Neural cell (in vitro differentiated cells): Measurements from ENCODE around the gene FRMD4A. TPM values are rescaled to one million over a fixed set of nuclear protein-coding genes. Genes with fewer than 3 reads are reported as not detected.

Experiments used
- H2AFZ ChIP-seq: fragments of 200-600, 300-800 bp; sonication (generic), shearing (Covaris generic); 2 replicates; pipeline ENCODE4 v1.6.0; 2014; ENCODE audit warnings: low read depth, mild to moderate bottlenecking, antibody characterized with exemption, low read length, moderate library complexity
- H3F3A ChIP-seq: fragments of 200-600 bp; shearing (Covaris generic); 2 replicates; pipeline ENCODE4 v1.6.1; 2016; ENCODE audit warnings: mild to moderate bottlenecking, moderate library complexity, mixed read lengths, antibody characterized with exemption, low read length; ENCODE audit not compliant: insufficient read depth, poor library complexity, severe bottlenecking
- H3K27ac ChIP-seq: fragments of 200-600, 300-800 bp; sonication (generic), shearing (Covaris generic); 2 replicates; pipeline ENCODE4 v1.5.1; 2014; ENCODE audit warnings: mild to moderate bottlenecking, low read length, moderate library complexity
- H3K27me3 ChIP-seq: fragments of 300-800, 200-600 bp; sonication (generic), shearing (Covaris generic); 2 replicates; pipeline ENCODE4 v1.6.0; 2014; ENCODE audit warnings: mild to moderate bottlenecking, low read depth, low read length, moderate library complexity; ENCODE audit not compliant: insufficient read depth
- H3K36me3 ChIP-seq: fragments of 300-800, 200-600 bp; sonication (generic), shearing (Covaris generic); 2 replicates; pipeline ENCODE4 v1.5.1; 2014; ENCODE audit warnings: mild to moderate bottlenecking, antibody characterized with exemption, low read length, moderate library complexity; ENCODE audit not compliant: insufficient read depth
- H3K4me2 ChIP-seq: fragments of 300-800, 200-600 bp; sonication (generic), shearing (Covaris generic); 2 replicates; pipeline ENCODE4 v1.6.0; 2014; ENCODE audit warnings: mild to moderate bottlenecking, low read length
- H3K4me3 ChIP-seq: fragments of 300-800, 200-600 bp; sonication (generic), shearing (Covaris generic); 2 replicates; pipeline ENCODE4 v1.5.1; 2014; ENCODE audit warnings: mild to moderate bottlenecking, low read length, moderate library complexity
- H3K79me2 ChIP-seq: fragments of 200-600 bp; shearing (Covaris generic); replicated peaks from 2 replicates; pipeline ENCODE4 v1.6.0; 2014; ENCODE audit warnings: mild to moderate bottlenecking, low read length, moderate library complexity; ENCODE audit not compliant: insufficient read depth
- H3K9ac ChIP-seq: fragments of 300-800, 200-600 bp; sonication (generic), shearing (Covaris generic); 2 replicates; pipeline ENCODE4 v1.6.1; 2016; ENCODE audit warnings: mild to moderate bottlenecking, low read length, mixed read lengths
- H3K9me2 ChIP-seq: fragments of 200-600 bp; shearing (Covaris generic); 2 replicates; pipeline ENCODE4 v1.6.1; 2016; ENCODE audit warnings: mild to moderate bottlenecking, low read length, mixed read lengths; ENCODE audit not compliant: insufficient read depth
- H3K9me3 ChIP-seq: fragments of 200-600, 300-800 bp; sonication (generic), shearing (Covaris generic); 2 replicates; pipeline ENCODE4 v1.6.1; 2016; ENCODE audit warnings: mild to moderate bottlenecking, mixed run types, low read length, moderate library complexity, mixed read lengths
- H4K20me1 ChIP-seq: fragments of 200-600 bp; shearing (Covaris generic); 2 replicates; pipeline ENCODE4 v1.6.1; 2016; ENCODE audit warnings: mild to moderate bottlenecking, mixed run types; ENCODE audit not compliant: insufficient read depth
- EP300 ChIP-seq: fragments of 450-650 bp; conservative IDR thresholded peaks from 2 replicates; pipeline ENCODE4 v1.6.1; 2014; ENCODE audit warnings: antibody characterized with exemption, mild to moderate bottlenecking, moderate library complexity; ENCODE audit not compliant: poor library complexity, severe bottlenecking
- EZH2 ChIP-seq: fragments of 200-600, 300-800 bp; shearing (Covaris generic), sonication (generic); IDR thresholded peaks from 2 replicates; pipeline ENCODE4 v1.6.1; 2014; ENCODE audit warnings: antibody characterized with exemption, low read length, borderline replicate concordance, mild to moderate bottlenecking; ENCODE audit not compliant: insufficient read depth, poor library complexity, severe bottlenecking
- MXI1 ChIP-seq: fragments of 450-650 bp; conservative IDR thresholded peaks from 2 replicates; pipeline ENCODE4 v1.6.1; 2014; ENCODE audit warnings: antibody characterized with exemption, mild to moderate bottlenecking; ENCODE audit not compliant: poor library complexity, severe bottlenecking
- POLR2AphosphoS5 ChIP-seq: IDR thresholded peaks from 2 replicates; pipeline ENCODE4 v1.6.1; 2012
- RAD21 ChIP-seq: fragments of 450-650 bp; conservative IDR thresholded peaks from 2 replicates; pipeline ENCODE4 v1.6.1; 2014; ENCODE audit warnings: antibody characterized with exemption, mild to moderate bottlenecking, moderate library complexity
- SMC3 ChIP-seq: fragments of 450-650 bp; conservative IDR thresholded peaks from 2 replicates; pipeline ENCODE4 v1.6.1; 2014; ENCODE audit warnings: antibody characterized with exemption, mild to moderate bottlenecking, moderate library complexity; ENCODE audit not compliant: poor library complexity
- TAF1 ChIP-seq: IDR thresholded peaks from 2 replicates; pipeline ENCODE4 v1.6.1; 2012; ENCODE audit warnings: low read depth
- polyA plus RNA-seq: library from polyadenylated mRNA; depleted of rRNA; stranded (reverse); fragments of >200 nt; gene quantifications from 2 replicates; pipeline ENCODE4 v1.2.3, GENCODE V29; 2014
- TF ChIP-seq, protein P1 (sequence below): IDR thresholded peaks from 2 replicates; pipeline ENCODE4 v1.6.1; 2012; ENCODE audit warnings: borderline replicate concordance
- TF ChIP-seq, protein P2 (sequence below): fragments of 450-650 bp; IDR thresholded peaks from 2 replicates; pipeline ENCODE4 v1.5.1; 2014; ENCODE audit warnings: antibody characterized with exemption, mild to moderate bottlenecking, moderate library complexity; ENCODE audit not compliant: poor library complexity, severe bottlenecking

Gene FRMD4A
- polyA plus RNA-seq, 1 donor from 2014 or later, result 36.5 TPM

DNA sequence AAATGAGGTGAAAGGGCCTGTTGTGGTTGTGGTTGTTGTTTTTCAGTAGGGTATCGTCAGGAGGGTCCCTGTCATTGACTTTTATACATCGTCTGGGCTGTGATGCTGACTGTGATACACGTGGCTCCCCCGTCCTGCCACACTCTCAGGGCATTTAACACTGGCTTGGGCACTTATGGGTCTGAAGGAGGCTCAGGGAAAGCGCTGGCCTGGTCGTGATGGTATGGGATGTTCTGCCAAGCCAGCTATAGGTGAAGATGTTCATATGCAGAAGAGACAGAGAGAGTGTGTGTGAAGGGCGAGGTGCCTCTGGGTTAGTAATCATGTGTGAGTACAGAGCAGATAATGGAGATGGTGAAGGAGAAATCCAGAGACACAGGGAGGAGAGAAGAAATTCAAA lies 585.5 kb downstream of the FRMD4A start:
- Histone ChIP-seq H3K27ac (no peak overlapping the region), H3F3A (no peaks in the 10 kb centered on the region), H3K27me3 (no peaks in the 10 kb centered on the region), H3K9ac (no peak overlapping the region), H3K79me2 (no peaks in the 10 kb centered on the region), H3K9me2 (no peaks in the 10 kb centered on the region), H4K20me1 (no peaks in the 10 kb centered on the region), H3K9me3 (no peaks in the 10 kb centered on the region), H2AFZ (no peak overlapping the region), H3K4me3 (no peak overlapping the region), H3K36me3 (no peaks in the 10 kb centered on the region), H3K4me2 (no peak overlapping the region)
- no peak for TF ChIP-seq RAD21
- TF ChIP-seq EZH2, result no peak
- TF ChIP-seq MXI1, result no peak
- TF ChIP-seq, protein P1, sequence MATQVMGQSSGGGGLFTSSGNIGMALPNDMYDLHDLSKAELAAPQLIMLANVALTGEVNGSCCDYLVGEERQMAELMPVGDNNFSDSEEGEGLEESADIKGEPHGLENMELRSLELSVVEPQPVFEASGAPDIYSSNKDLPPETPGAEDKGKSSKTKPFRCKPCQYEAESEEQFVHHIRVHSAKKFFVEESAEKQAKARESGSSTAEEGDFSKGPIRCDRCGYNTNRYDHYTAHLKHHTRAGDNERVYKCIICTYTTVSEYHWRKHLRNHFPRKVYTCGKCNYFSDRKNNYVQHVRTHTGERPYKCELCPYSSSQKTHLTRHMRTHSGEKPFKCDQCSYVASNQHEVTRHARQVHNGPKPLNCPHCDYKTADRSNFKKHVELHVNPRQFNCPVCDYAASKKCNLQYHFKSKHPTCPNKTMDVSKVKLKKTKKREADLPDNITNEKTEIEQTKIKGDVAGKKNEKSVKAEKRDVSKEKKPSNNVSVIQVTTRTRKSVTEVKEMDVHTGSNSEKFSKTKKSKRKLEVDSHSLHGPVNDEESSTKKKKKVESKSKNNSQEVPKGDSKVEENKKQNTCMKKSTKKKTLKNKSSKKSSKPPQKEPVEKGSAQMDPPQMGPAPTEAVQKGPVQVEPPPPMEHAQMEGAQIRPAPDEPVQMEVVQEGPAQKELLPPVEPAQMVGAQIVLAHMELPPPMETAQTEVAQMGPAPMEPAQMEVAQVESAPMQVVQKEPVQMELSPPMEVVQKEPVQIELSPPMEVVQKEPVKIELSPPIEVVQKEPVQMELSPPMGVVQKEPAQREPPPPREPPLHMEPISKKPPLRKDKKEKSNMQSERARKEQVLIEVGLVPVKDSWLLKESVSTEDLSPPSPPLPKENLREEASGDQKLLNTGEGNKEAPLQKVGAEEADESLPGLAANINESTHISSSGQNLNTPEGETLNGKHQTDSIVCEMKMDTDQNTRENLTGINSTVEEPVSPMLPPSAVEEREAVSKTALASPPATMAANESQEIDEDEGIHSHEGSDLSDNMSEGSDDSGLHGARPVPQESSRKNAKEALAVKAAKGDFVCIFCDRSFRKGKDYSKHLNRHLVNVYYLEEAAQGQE, result no peak
- TF ChIP-seq, protein P2, sequence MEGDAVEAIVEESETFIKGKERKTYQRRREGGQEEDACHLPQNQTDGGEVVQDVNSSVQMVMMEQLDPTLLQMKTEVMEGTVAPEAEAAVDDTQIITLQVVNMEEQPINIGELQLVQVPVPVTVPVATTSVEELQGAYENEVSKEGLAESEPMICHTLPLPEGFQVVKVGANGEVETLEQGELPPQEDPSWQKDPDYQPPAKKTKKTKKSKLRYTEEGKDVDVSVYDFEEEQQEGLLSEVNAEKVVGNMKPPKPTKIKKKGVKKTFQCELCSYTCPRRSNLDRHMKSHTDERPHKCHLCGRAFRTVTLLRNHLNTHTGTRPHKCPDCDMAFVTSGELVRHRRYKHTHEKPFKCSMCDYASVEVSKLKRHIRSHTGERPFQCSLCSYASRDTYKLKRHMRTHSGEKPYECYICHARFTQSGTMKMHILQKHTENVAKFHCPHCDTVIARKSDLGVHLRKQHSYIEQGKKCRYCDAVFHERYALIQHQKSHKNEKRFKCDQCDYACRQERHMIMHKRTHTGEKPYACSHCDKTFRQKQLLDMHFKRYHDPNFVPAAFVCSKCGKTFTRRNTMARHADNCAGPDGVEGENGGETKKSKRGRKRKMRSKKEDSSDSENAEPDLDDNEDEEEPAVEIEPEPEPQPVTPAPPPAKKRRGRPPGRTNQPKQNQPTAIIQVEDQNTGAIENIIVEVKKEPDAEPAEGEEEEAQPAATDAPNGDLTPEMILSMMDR, result no peak
- TF ChIP-seq EP300, result no peak
- no peak for TF ChIP-seq SMC3
- no peak for TF ChIP-seq TAF1
- TF ChIP-seq POLR2AphosphoS5, result no peak

DNA sequence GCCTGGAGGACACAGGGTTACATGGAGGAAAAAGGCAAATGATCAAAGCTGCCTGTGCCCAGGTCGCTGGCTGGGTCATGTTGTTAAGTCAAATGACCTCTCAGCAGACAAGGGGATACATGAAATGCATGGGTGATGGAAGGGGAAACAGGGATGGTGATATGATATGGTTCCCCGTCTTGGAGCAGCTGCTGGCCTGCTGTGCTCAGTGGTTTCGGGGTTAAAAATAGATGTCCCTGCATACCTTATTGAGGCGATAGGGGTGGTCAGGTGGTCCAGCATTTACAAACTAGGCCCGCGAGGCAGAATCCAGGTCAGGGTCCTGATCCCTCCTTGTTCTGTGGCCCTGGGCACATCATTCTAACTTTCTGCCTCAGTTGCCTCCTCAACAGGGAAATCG lies 586.8 kb downstream of the FRMD4A start:
- Histone ChIP-seq H3K79me2 (no peaks in the 10 kb centered on the region), H3K27ac (no peak overlapping the region), H3K4me3 (no peak overlapping the region), H3K9ac (no peak overlapping the region), H3F3A (no peaks in the 10 kb centered on the region), H3K36me3 (no peaks in the 10 kb centered on the region), H3K9me3 (no peaks in the 10 kb centered on the region), H3K9me2 (no peaks in the 10 kb centered on the region), H4K20me1 (no peaks in the 10 kb centered on the region), H2AFZ (no peak overlapping the region), H3K4me2 (no peak overlapping the region), H3K27me3 (no peaks in the 10 kb centered on the region)
- TF ChIP-seq POLR2AphosphoS5, result no peak
- TF ChIP-seq EP300, result no peak
- TF ChIP-seq, protein P2, result no peak
- no peak for TF ChIP-seq TAF1
- TF ChIP-seq, protein P1, result no peak
- no peak for TF ChIP-seq MXI1
- TF ChIP-seq EZH2, result no peak
- no peak for TF ChIP-seq SMC3
- TF ChIP-seq RAD21, result no peak
